C1 segment of cervical spinal cord (tissue), 14 donors: ENCODE data around the gene MINDY4.
A peak's percentile ranks its signal among the peaks of the same experiment; 100 is the strongest.

Experiments
- DNase-seq, 14 donors: peaks; one replicate each; lab custom pipeline; 2025; lab: John Stamatoyannopoulos, UW

The MINDY4 gene

DNA sequence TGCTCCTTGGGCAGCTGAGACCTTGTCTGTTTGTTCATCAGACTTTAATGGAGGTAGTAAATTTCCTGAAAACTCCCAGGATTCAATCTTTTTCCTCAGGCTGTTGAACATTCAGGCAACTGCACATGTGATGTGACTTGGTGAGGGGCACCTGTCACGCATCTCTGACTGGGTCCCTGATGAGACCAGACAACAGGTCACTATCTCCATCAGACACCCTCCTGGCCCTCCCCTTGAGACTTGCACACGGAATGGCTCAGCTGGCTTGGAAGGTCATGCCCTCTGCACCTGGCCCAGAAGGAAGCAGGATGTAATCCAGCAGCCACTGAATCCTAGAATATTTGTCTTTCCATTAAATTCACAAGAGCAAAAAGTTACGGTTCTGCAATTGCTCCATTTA lies 156.3 kb downstream of the MINDY4 start:
- no peak for DNase-seq

DNA sequence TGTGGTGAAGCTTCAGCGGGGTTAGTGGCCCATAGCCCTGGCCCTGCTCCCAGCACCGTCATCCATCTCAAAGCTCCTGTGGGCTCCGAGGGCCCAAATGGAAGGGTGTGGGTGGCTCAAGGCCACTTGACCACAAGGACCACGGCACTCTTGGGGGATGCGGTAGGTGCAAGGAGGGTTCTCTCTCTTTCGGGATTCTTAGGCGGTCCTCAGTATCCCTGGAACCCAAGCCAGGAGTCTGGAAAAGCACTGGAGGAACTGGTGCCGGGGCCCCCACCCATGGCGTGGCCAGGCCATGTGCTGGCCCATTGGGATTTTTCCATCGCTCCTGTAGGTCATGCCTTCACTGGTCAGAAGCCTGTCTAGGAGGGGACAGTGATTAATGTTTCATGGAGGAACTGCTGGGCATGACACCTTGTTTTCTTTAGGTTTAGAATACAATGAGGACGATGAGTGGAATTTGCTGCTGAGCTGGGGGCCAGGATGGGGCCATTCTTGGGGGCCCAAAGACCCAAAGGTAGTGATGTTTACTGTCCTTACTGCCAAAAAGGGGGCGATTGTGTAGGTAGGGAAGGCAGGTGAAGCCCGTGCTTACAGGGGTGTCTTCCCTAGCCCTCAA lies 157.1 kb downstream of the MINDY4 start:
- no peak for DNase-seq

DNA sequence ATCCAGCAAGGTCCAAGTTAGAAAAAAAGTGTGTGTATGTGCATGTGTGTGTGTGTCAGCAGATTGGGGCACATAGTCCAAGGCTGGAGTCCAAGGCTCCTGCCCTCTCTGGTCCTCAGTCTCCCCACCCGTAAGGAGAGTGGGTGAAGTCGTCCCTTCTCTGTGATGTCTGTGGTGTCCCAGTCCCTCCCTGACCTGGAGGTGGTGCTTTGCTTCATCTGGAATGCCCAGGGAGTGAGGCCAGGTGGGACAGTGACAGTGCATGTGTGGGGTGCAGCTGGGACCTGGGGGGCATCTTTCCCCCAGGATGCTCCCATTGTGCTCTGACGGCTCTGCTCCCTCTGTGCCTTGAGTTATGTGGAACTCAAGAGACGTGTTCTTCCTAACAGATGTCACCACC lies 158.5 kb downstream of the MINDY4 start:
- DNase-seq = no peak

DNA sequence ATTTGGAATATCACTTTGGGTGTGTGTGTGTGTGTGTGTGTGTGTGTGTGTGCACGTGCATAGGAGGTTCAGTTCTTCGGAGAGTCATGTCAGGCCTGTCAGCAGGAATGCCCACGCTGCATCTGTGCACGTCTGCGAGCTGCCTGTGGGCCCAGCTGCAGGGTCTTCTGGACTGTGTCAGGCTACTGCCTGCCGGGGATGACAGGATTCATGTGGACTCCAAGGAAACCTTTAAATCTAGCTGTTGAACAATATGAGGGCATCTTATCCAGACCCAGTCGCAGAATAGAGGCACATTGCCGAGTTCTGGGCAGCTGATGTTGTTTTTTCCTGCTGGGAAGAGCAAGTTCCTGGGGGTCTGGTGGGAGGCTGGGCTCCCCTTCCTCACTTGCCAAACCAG lies 159.4 kb downstream of the MINDY4 start:
- DNase-seq = no peak

DNA sequence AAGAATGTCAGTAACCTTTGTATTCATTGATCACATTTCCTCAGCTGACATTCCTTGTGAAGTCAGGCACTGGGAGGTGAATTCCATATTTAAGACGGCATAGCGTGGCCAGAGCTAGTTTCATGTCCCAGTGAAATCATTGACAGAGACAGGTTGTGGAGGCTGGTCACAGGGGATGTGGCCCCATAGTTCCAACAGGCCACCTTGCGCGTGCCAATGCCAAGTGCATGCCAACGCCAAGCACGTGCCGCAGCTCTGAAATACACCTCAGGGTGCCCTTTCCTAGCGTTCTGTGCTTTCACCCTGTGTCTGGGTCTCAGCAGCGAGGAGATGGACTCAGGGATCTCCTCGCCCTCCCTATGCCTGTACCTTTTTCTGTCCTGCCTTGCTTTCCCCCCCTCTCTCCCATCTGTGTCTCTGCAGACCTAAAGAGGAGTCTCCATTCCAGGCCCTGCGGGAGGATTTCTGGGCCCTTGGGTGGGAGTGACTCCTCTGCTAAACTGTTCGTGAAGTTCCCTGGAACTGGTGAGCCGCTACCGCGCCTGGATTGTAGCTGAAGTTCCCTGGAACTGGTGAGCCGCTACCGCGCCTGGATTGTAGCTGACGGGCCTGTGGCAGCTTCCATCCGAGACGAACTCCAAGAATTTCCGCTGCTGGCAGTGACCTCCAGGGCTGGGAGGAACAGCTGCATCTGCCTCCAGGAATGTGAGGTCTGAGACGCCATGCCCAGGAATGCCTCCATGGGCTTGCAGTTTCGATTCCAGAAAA lies 160.1 kb downstream of the MINDY4 start:
- DNase-seq = no peak

DNA sequence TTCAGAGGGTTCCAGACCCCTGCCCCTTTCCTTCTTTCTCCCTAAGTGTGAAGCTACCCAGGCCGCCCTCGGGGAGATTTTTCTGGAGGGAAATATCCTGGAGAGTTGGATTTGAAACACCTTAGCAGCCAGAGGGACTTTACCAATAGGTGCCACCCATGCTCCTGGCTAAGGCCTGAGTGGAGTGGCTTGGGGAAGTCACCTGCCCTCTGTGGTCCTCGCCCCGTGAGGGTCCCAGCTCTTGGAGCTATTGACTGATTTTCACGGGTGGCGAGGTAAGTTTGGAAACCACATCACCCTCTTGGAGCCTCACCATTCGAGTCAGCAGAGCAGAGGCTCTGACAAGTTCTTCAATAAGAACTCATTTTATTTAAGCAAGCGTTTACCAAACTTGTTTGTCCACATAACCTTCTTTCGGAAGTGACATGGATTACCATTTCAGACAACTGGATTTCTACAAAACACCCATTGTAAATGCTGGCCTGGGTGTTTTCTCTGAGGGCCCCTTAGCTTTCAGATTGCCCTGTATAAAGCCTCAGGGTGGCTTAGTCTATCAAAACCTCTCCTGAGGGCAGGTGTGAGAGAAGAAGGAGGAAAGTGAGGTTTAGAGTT lies 160.8 kb downstream of the MINDY4 start:
- DNase-seq = no peak

DNA sequence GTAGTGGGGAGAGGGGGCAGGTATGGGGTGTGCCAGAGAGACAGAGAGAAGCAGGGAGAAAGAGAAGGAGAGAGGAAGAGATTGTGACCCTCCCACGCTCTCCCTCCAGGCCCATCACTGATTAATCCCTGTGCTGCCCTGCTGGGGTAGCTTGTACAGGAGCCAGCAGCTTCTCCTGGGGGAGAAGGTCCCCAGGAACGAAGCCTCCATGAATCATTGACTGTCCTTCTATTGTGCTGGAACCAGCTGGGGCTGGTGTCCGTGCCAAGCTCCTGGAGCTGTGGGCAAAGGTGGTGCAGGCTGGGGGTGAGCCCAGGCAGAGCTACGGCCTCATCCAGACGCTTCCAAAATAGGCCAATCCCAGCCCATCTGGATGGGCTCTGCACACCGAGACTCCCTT lies 161.3 kb downstream of the MINDY4 start:
- no peak for DNase-seq

DNA sequence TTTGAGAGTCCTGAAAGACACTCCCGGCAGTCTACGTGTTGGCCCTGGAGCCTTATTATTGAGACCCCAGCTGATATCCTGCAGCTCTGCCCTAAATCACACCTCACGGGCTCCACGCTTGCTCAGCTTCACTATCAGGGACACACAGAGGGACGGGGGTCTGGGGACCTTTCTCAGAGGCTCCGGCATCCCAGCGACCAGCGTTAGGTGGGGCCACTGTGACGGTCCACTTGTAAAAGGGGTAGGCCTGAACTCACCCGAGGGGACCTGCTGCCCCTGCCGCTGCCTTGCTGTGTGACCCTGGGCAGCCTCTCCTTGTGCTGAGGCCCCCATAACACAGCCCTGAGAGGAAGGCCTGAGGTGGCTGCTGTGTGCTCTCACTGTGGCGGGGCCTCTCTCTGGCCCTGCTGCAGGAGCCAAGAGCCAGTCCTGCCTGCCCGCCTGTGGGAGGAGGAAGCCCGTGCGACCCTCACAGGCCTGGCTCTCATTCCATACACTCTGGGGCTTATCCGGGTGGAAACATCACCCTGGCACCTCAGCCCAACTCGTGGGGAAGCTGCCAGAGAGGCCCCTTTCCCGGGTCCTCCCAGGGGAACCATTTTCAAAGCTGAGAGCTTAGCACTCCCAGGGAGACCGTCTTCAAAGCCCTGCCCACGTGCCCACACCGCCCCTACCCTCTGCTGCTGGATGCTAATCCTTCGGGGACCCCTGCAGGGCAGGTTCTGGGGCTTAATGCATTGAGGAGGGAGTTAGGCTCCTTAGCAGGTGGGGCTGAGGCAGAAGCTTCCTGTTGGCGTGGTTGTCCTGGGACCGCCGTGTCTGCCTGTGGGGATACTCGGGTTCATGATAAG lies 162.1 kb downstream of the MINDY4 start:
- DNase-seq = no peak

DNA sequence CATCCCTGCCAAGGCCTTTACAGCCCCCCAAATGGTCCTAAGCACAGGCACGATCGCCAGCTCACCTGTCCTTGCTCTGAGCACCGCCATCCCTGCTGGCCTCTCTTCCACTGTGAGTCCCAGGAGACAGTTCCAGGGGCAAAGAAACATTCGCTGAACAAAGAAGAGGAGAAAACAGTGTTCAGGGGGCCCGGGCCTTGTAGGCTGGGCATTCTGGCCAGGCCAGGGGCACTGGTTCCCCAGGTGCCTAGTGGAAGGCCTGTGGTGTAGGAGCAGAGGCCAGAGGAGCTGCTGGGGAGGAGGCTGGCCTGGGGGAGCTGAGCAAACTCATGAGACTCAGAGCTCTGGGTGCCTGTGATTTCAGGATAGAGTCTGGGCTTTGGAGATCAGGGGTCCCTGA lies 163.0 kb downstream of the MINDY4 start:
- DNase-seq = no peak

DNA sequence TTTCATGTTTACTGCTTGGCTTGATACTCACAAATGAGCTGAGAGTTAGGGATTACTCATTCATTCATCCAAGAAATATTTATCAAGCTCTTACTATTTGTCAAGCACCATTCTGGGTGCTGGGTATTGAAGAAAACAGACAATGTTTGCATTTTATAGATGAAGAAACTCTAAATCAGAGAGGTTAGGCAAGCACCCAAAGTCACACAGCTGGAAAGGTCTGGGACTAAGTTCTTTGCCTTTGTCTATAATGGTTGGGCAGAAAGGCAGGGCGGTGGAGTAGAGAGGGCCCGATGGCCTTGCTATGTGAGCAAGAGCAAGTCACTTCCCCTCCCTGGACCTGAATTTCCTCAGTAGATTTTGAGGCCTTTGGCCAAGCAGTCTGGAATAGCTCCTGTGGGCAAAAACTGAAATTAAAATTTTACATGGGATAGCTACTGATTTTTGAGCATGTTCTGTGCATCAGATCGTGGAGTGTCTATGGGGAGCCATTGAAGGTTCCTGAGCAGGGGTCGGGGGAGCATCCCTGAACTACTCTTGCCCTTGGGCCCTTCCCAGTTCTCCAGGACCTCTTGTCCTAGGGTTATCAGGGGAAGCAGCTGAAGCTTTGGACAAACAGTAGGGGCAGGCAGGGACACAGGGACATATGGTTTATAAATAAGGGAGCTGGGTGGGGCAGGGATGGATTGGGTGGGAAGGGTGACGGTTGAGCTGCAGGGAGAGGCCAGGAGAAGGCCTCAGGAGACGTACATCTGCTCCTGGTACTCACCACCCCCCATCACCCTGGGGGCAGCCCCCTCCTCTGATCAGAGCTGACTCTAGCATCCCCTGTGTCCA lies 163.7 kb downstream of the MINDY4 start:
- no peak for DNase-seq

DNA sequence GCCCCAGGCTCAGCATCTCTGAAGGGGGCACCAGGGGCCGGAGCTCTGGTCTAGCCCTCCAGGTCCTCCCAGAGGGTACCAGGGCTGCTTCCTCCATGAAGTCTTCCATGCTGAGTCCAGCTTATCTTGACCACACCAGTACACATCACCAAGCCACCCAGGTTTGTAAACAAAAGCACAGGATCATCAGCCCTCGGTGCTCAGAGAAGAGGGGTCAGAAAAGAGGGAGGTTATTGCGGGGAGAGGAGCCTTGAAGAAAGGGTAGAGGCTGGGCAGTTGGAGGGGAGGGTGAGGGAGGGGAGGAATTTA lies 164.3 kb downstream of the MINDY4 start:
- no peak for DNase-seq

DNA sequence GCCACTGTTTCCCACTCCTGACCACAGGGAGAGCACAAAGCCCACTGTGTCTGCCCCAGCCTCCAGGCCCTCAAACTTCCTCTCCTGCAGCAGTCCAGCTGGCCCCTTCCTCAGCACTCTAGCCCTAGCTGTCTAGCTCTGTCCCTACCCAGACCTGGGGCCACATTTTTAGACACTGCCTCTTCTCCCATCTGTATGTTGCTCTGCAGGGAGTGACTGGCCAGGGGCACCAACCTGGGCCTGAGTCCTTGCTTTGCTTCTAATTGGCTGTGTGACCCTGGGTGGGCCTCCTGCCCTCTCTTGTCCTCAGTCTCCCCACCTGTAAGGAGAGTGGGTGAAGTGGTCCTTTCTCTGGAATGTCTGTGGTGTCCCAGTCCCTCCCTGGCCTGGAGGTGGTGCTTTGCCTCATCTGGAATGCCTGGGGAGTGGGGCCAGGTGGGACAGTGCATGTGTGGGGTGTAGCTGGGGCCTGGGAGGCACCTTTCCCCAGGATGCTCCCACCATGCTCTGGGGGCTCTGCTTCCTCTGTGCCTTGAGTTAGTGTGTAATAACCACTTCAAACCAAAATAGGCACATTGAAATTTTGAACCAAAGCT lies 165.5 kb downstream of the MINDY4 start:
- no peak for DNase-seq

DNA sequence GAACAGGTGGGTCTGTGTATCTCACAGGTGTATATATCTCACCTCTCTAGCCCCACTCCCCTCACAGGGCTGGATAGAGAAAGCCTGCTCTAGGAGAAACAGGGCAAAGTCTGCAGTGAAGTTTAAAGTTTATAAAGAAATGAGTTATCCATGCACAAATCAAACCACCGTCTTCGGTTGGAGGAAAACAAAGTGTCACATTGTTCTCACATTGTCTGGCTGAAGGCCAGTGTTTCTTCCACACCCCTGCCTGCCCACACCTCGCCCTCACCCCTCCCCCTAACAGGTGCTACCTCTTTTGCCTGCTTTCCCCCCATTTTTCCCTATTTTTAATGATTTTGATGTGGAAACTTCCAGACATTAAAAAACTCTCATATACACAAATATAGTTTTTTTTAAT lies 166.2 kb downstream of the MINDY4 start:
- no peak for DNase-seq

DNA sequence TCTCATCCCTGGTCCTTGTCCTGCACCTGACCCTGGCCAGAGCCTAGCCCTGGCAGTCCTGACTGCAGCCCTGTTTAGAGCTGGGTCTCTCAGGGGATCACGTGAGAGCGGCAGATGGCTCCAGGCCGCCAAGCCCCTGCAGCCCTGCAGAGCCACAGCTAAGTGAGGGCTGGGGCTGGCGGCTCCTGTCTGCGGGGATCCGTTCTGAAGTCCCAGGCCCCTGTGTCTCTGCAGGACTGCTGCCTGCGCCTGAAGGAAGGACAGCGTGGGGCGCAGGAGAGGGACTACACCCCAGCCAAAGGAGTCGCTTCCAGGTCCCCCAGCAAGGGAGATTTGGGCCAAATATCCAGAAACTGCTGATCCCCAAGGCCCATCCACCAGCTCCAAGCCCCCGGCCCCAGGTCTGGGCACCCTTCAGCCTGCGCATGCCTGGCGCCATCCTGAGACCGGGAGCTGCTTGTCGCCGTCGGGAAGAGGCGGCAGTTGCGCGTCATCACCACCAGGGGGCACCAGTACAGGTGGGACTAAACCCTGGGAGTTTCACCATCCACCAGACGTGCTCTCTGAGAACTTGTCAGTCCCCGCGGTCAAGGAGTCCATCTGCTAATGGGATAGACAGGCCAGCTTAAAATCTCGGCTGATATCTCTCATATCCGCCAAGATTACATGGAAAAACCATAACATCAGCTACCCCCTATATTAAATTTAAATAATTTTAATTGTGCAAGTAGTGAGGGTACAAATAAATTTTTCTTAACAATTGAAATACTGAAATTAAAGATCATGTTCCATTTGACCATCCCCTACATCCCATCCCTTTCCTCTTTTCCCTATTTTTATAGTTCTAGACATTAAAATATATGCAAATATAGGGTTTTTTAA lies 167.5 kb downstream of the MINDY4 start:
- DNase-seq = peak in 8 of 14 donors; percentile 26 to 69 (median 41)

DNA sequence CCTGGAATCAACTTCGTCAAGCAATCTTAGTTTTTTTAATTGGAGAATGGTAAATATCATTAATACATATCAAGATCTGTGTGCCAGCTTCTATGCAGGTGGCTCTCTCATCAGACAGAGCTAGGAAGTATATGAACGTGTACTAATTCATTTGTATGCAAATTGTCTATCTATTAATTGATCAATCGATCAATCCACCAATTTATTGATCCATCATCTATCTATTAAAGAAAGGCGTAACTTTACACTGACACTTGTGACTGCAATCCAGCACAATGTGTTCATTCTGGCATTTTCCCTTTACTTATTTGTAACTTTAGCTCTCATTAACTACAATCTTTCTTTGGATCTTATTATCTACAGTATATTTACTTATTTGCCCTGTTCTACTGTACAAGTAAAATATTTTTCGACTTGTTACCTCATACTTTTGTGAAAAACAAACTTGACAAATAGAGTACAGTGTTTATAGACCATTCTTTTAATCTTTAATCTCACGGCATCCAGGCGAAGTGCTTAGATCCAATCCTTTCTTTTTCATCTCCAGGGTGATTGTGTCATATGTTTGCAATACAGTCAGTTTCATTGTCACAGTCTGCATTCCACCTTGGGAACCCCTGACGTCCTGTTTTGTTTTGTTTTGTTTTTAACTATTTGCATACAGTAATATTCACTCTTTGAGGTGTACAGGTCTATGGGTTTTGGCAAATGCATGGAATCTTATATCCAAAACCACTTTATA lies 170.5 kb downstream of the MINDY4 start:
- DNase-seq = no peak
